DMS153 (cell line): ENCODE data around the gene AGFG2.
A peak's percentile ranks its signal among the peaks of the same experiment; 100 is the strongest.
"Not testable (repeated sequence)": the region's sequence is repeated elsewhere in the genome, so short reads cannot be mapped to it uniquely, and the experiment has no call there.

Source experiments
- DNase-seq: peaks from one replicate; lab custom pipeline; 2025; lab: John Stamatoyannopoulos, UW

AGFG2 gene

GRCh38 chr7:100552532-100552931 lies 13.5 kb downstream of the AGFG2 start:
- DNase-seq: no peak

GRCh38 chr7:100553032-100553431 lies 14.0 kb downstream of the AGFG2 start:
- no peak for DNase-seq

GRCh38 chr7:100555701-100556100 lies 16.7 kb downstream of the AGFG2 start:
- DNase-seq: no peak

GRCh38 chr7:100556541-100556940 lies 17.5 kb downstream of the AGFG2 start:
- DNase-seq: no peak

GRCh38 chr7:100559127-100559526 lies 20.1 kb downstream of the AGFG2 start:
- DNase-seq: no peak

GRCh38 chr7:100561491-100562194 lies 22.6 kb downstream of the AGFG2 start:
- DNase-seq: no peak

GRCh38 chr7:100562195-100563099 lies 23.4 kb downstream of the AGFG2 start:
- no peak for DNase-seq

- no peak for DNase-seq
Observed at GRCh38 chr7:100563100-100563564, 24.1 kb downstream of the AGFG2 start.

- no peak for DNase-seq
Observed at GRCh38 chr7:100563809-100564400, 24.9 kb downstream of the AGFG2 start.

- not testable (repeated sequence) for DNase-seq
Observed at GRCh38 chr7:100564405-100564804, 25.4 kb downstream of the AGFG2 start.

- no peak for DNase-seq
Observed at GRCh38 chr7:100565133-100565571, 26.1 kb downstream of the AGFG2 start.

GRCh38 chr7:100566018-100566531 lies 27.1 kb downstream of the AGFG2 start:
- DNase-seq: no peak

- no peak for DNase-seq
Observed at GRCh38 chr7:100567031-100567730, 28.2 kb downstream of the AGFG2 start.

GRCh38 chr7:100567751-100568175 lies 28.8 kb downstream of the AGFG2 start:
- peak; percentile 46 for DNase-seq

- no peak for DNase-seq
Observed at GRCh38 chr7:100568176-100568895, 29.3 kb downstream of the AGFG2 start.

GRCh38 chr7:100568896-100569844 lies 30.2 kb downstream of the AGFG2 start:
- DNase-seq: peak; percentile 69

- DNase-seq: no peak
Observed at GRCh38 chr7:100570954-100571828, 32.2 kb downstream of the AGFG2 start.

GRCh38 chr7:100571829-100572116 lies 32.8 kb downstream of the AGFG2 start:
- no peak for DNase-seq
